Endodermal cell (in vitro differentiated cells): ENCODE measurements around the gene NEGR1. TPM values are rescaled to one million over a fixed set of nuclear protein-coding genes. Genes with fewer than 3 reads are reported as not detected.

Experiments
- DNase-seq: peaks from one replicate; pipeline ENCODE4 v3.0.0-alpha.2; 2017
- H3K27ac ChIP-seq: 2 replicates; pipeline ENCODE4 v1.5.1; 2013; ENCODE audit warnings: mild to moderate bottlenecking, low read depth, low read length, moderate library complexity
- H3K27me3 ChIP-seq: 2 replicates; pipeline ENCODE4 v1.6.1; 2013; ENCODE audit warnings: mild to moderate bottlenecking, low read length, moderate library complexity; ENCODE audit not compliant: insufficient read depth, control insufficient read depth, poor library complexity, severe bottlenecking
- H3K36me3 ChIP-seq: 2 replicates; pipeline ENCODE4 v1.7.0; 2013; ENCODE audit warnings: mild to moderate bottlenecking, low read length, moderate library complexity; ENCODE audit not compliant: control insufficient read depth, insufficient read depth
- H3K4me1 ChIP-seq: one replicate; pipeline ENCODE4 v1.7.0; 2013; ENCODE audit warnings: low read length; ENCODE audit not compliant: control insufficient read depth, insufficient read depth
- H3K4me3 ChIP-seq: 2 replicates; pipeline ENCODE4 v1.5.1; 2013; ENCODE audit warnings: mild to moderate bottlenecking, low read length, moderate library complexity
- H3K9ac ChIP-seq: 2 replicates; pipeline ENCODE4 v1.6.1; 2013; ENCODE audit warnings: mild to moderate bottlenecking, low read length, moderate library complexity; ENCODE audit not compliant: poor library complexity, severe bottlenecking; ENCODE audit errors: extremely low read depth
- H3K9me3 ChIP-seq: 2 replicates; pipeline ENCODE4 v1.6.1; 2013; ENCODE audit warnings: mild to moderate bottlenecking, low read length, moderate library complexity; ENCODE audit not compliant: control insufficient read depth
- H3K27ac Mint-ChIP-seq: 2 replicates; pipeline ENCODE4 v1.8.0; 2020; ENCODE audit warnings: mixed read lengths
- H3K27me3 Mint-ChIP-seq: 2 replicates; pipeline ENCODE4 v1.8.0; 2021; ENCODE audit warnings: mild to moderate bottlenecking, mixed read lengths; ENCODE audit not compliant: insufficient read depth
- H3K36me3 Mint-ChIP-seq: 2 replicates; pipeline ENCODE4 v1.8.0; 2020; ENCODE audit warnings: low read depth, mixed read lengths
- H3K4me1 Mint-ChIP-seq: 2 replicates; pipeline ENCODE4 v1.8.0; 2020; ENCODE audit warnings: mixed read lengths
- H3K4me3 Mint-ChIP-seq: 2 replicates; pipeline ENCODE4 v1.8.0; 2020; ENCODE audit warnings: mild to moderate bottlenecking, moderate library complexity, mixed read lengths
- H3K9me3 Mint-ChIP-seq: 2 replicates; pipeline ENCODE4 v1.8.0; 2020; ENCODE audit warnings: mild to moderate bottlenecking, mixed read lengths
- CTCF ChIP-seq: fragments of 200-600 bp; sonication (generic); conservative IDR thresholded peaks from 2 replicates; pipeline ENCODE4 v1.5.0; 2021; ENCODE audit warnings: antibody characterized with exemption, mild to moderate bottlenecking
- WGBS, 2 experiments: methylation state at CpG; one replicate each; pipeline versions ENCODE4 v1.1.5 to v1.1.7; 2013; ENCODE audit warnings: missing lambda C conversion rate in 2 of 2, mixed read lengths in 1 of 2; ENCODE audit not compliant: insufficient coverage in 1 of 2, insufficient read length in 1 of 2; 5-methylcytosine and 5-hydroxymethylcytosine counted together
- total RNA-seq, 2 donors: library from RNA; stranded (reverse); fragmentation: NEBNext Ultra II Directional in 1 of 2; extraction: Animal tissue kit (Norgen Biotek cat#: 25700) in 1 of 2; gene quantifications; 2 replicates in 1 of 2; 3 replicates in 1 of 2; pipeline ENCODE4 v1.2.1, GENCODE V29; 2021

NEGR1 gene
- total RNA-seq, 2 donors from 2014 or later, result 1.5 to 2.1 TPM

DNA sequence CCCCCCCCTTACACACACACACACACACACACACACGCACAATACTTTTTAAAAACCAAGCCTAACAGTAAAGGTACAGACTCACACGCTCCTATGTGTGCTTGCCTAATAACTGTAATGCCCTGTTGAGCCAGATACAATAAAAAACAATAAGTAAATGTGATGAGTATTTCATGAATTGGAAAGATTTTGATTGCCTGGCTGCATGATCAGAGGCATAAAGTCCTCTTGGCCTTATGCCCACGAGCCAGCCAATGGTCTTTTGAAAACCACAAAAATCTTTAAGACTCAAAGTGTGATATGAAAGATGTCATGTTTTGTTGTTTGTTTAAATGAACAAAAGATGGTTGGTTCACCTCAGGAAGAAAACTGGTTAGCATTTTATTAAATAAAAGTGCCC is 759.6 kb downstream of the NEGR1 start:
- Histone ChIP-seq H3K36me3 (no peaks in the 10 kb centered on the region), H3K27ac (no peak overlapping the region), H3K4me1 (no peaks in the 10 kb centered on the region), H3K4me3 (no peak overlapping the region), H3K27me3 (peaks cover 45% of the 10 kb centered on the region), H3K9me3 (no peaks in the 10 kb centered on the region), H3K9ac (no peak overlapping the region)
- Mint-ChIP-seq H3K4me1 (no peaks in the 10 kb centered on the region), H3K27me3 (peaks cover 12% of the 10 kb centered on the region), H3K4me3 (no peak overlapping the region), H3K36me3 (no peaks in the 10 kb centered on the region), H3K9me3 (no peaks in the 10 kb centered on the region), H3K27ac (no peak overlapping the region)
- WGBS, 2 experiments, result 90 to 100% methylated on average over 1 to 3 of the region's 3 CpGs
- no peak for TF ChIP-seq CTCF
- no peak for DNase-seq

DNA sequence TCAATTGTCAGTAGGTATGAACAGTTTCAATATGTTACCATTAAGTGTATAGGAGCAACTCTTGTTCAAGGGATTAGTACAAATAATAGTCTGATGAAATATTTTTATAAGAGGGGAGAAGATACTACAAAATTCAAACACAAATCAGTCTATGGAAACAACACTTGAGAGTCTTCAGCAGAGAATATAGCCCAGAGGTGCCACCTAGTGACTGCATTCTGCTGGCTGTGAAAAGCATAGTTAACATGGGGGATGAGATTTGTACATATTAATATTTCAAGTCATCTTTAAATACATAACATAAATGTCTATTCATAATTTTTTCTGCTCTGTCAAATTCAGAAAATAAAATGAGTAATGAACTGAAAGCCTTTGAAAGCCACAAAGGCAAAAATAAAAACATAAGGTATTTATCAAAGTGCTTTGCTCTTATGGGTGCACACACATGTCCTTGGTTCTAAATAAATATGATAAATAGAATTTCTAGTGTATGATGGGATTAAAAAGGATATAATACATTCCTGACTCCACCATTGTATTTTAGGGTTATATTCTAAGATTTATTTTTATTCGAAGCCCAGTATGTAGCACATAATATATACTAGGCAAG is 760.6 kb downstream of the NEGR1 start:
- H3K4me1 Mint-ChIP-seq, result no peaks in the 10 kb centered on the region
- peak; percentile 70 for DNase-seq
- no peaks in the 10 kb centered on the region for H3K9me3 Mint-ChIP-seq
- WGBS, 2 experiments, result 100% methylated on average over 1 of the region's 1 CpG; no CpG with 5 or more reads in 1 of the 2 experiments
- no peak overlapping the region for H3K4me3 Mint-ChIP-seq
- no peak overlapping the region for H3K27ac ChIP-seq
- H3K9me3 ChIP-seq, result no peaks in the 10 kb centered on the region
- H3K36me3 ChIP-seq, result no peaks in the 10 kb centered on the region
- no peaks in the 10 kb centered on the region for H3K4me1 ChIP-seq
- H3K4me3 ChIP-seq, result no peak overlapping the region
- H3K9ac ChIP-seq, result no peak overlapping the region
- H3K36me3 Mint-ChIP-seq, result no peaks in the 10 kb centered on the region
- peaks cover 12% of the 10 kb centered on the region for H3K27me3 Mint-ChIP-seq
- no peak overlapping the region for H3K27ac Mint-ChIP-seq
- peaks cover 40% of the 10 kb centered on the region for H3K27me3 ChIP-seq
- TF ChIP-seq CTCF, result peak; percentile 87

GRCh38 chr1:71511505-71511904 is 770.8 kb downstream of the NEGR1 start:
- no peak overlapping the region for H3K4me3 Mint-ChIP-seq
- no peak overlapping the region for H3K9ac ChIP-seq
- TF ChIP-seq CTCF, result no peak
- H3K9me3 Mint-ChIP-seq, result peaks cover 13% of the 10 kb centered on the region
- no peaks in the 10 kb centered on the region for H3K27me3 Mint-ChIP-seq
- no peak overlapping the region for H3K4me3 ChIP-seq
- no peaks in the 10 kb centered on the region for H3K36me3 Mint-ChIP-seq
- DNase-seq, result no peak
- H3K36me3 ChIP-seq, result no peaks in the 10 kb centered on the region
- no peak overlapping the region for H3K27ac ChIP-seq
- H3K27ac Mint-ChIP-seq, result no peak overlapping the region
- H3K9me3 ChIP-seq, result peaks cover 17% of the 10 kb centered on the region
- no peaks in the 10 kb centered on the region for H3K4me1 Mint-ChIP-seq
- H3K4me1 ChIP-seq, result no peaks in the 10 kb centered on the region
- no peaks in the 10 kb centered on the region for H3K27me3 ChIP-seq
